Suprapubic skin (tissue), 4 donors: Measurements from ENCODE around the gene AKT2. TPM values are rescaled to one million over a fixed set of nuclear protein-coding genes. Genes with fewer than 3 reads are reported as not detected.

Experiments used
- DNase-seq, 2 donors: peaks; one replicate each; pipeline ENCODE4 v3.0.0-alpha.2; 2019; ENCODE audit warnings: low spot score in 2 of 2
- H3K27ac ChIP-seq: fragments of 200-600 bp; sonication (generic); one replicate; pipeline ENCODE4 v1.5.1; 2019
- H3K27me3 ChIP-seq: fragments of 200-600 bp; sonication (generic); one replicate; pipeline ENCODE4 v1.5.1; 2019
- H3K36me3 ChIP-seq: fragments of 200-600 bp; sonication (generic); one replicate; pipeline ENCODE4 v1.5.1; 2019
- H3K4me1 ChIP-seq: fragments of 200-600 bp; sonication (generic); one replicate; pipeline ENCODE4 v1.5.1; 2019
- H3K4me3 ChIP-seq: fragments of 200-600 bp; sonication (generic); one replicate; pipeline ENCODE4 v1.5.1; 2019; ENCODE audit warnings: mild to moderate bottlenecking
- H3K9me3 ChIP-seq: fragments of 200-600 bp; sonication (generic); one replicate; pipeline ENCODE4 v1.5.1; 2019
- EP300 ChIP-seq: sonication (generic); formaldehyde crosslinking; IDR thresholded peaks from one replicate; pipeline ENCODE4 v1.6.1; 2017; ENCODE audit warnings: antibody characterized with exemption
- POLR2A ChIP-seq, 2 donors: fragments of 450-650 bp; IDR thresholded peaks; one replicate each; pipeline ENCODE4 v1.6.1; 2017; ENCODE audit warnings: antibody characterized with exemption in 2 of 2, mild to moderate bottlenecking in 2 of 2, moderate library complexity in 2 of 2
- POLR2AphosphoS5 ChIP-seq, 3 donors: sonication (generic); formaldehyde crosslinking; IDR thresholded peaks; one replicate each; pipeline ENCODE4 v1.6.1; 2017; ENCODE audit warnings: antibody characterized with exemption in 3 of 3
- WGBS: methylation state at CpG from one replicate; pipeline ENCODE4 v1.1.5; 2018; 5-methylcytosine and 5-hydroxymethylcytosine counted together
- total RNA-seq, 4 donors: library from RNA; depleted of rRNA; stranded (reverse); fragments of >200 nt; gene quantifications; one replicate each; pipeline ENCODE4 v1.1.0, GENCODE V29; 2016
- TF ChIP-seq, protein P1 (sequence below), 2 donors: fragments of 200-600 bp in 1 of 2; fragments of 450-650 bp in 1 of 2; sonication (generic) in 1 of 2; IDR thresholded peaks; one replicate each; pipeline ENCODE4 v1.5.1; 2016 to 2019; ENCODE audit warnings: antibody characterized with exemption in 2 of 2, mild to moderate bottlenecking in 1 of 2, moderate library complexity in 1 of 2

The AKT2 gene
- total RNA-seq, 4 donors from 2014 or later = 76.4 to 146 (median 92.3) TPM

DNA sequence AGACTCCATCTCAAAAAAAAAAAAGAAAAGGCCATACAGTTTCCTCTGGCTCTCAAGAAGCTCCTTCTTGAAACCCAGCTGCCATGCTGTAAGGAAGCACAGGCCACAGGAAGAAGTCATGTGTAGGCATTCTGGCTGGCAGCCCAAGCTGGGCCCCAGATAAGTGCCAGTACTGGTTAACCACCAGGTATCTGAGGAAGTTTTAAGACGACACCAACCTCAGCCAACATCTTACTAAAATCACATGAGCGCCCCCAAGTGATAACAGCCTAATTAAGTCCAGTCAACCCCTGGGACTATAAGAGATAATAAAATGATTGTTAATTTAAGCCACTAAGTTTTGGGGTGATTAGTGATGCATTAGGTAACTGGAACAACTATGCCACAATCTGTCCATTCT lies 27.4 kb upstream of the AKT2 start:
- H3K4me3 ChIP-seq = no peak overlapping the region
- no peaks in the 10 kb centered on the region for H3K9me3 ChIP-seq
- no peaks in the 10 kb centered on the region for H3K4me1 ChIP-seq
- peak in 1 of 2 donors; percentile 16 for DNase-seq
- 79% methylated on average over 2 of the region's 2 CpGs for WGBS
- H3K27me3 ChIP-seq = no peaks in the 10 kb centered on the region
- peaks cover 3% of the 10 kb centered on the region for H3K36me3 ChIP-seq
- no peak overlapping the region for H3K27ac ChIP-seq
- no peak for TF ChIP-seq POLR2A (IDR thresholded peaks at IDR 0.05)
- TF ChIP-seq EP300 = no peak
- TF ChIP-seq POLR2AphosphoS5 (IDR thresholded peaks at IDR 0.05) = no peak
- TF ChIP-seq, protein P1, sequence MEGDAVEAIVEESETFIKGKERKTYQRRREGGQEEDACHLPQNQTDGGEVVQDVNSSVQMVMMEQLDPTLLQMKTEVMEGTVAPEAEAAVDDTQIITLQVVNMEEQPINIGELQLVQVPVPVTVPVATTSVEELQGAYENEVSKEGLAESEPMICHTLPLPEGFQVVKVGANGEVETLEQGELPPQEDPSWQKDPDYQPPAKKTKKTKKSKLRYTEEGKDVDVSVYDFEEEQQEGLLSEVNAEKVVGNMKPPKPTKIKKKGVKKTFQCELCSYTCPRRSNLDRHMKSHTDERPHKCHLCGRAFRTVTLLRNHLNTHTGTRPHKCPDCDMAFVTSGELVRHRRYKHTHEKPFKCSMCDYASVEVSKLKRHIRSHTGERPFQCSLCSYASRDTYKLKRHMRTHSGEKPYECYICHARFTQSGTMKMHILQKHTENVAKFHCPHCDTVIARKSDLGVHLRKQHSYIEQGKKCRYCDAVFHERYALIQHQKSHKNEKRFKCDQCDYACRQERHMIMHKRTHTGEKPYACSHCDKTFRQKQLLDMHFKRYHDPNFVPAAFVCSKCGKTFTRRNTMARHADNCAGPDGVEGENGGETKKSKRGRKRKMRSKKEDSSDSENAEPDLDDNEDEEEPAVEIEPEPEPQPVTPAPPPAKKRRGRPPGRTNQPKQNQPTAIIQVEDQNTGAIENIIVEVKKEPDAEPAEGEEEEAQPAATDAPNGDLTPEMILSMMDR (IDR thresholded peaks at IDR 0.05) = no peak

DNA sequence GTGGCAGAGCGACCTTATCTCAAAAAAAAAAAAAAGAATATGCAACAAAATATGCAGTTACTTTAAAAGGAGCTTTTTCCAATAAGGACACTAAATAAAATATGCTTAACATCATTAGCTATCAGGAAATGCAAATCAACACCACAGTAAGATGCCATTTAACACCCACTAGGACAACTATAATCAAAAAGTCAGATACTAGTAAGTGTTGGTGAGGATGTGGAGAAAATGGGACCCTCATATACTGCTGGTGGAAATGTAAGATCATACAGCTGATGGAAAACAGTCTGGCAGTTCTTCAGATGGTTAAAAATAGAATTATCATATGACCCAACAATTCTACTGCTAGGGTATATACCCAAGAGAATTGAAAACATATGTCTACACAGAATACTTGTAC lies 24.5 kb upstream of the AKT2 start:
- no peak overlapping the region for H3K27ac ChIP-seq
- no peak for DNase-seq
- whole genome bisulfite sequencing = 86% methylated on average over 1 of the region's 1 CpG

DNA sequence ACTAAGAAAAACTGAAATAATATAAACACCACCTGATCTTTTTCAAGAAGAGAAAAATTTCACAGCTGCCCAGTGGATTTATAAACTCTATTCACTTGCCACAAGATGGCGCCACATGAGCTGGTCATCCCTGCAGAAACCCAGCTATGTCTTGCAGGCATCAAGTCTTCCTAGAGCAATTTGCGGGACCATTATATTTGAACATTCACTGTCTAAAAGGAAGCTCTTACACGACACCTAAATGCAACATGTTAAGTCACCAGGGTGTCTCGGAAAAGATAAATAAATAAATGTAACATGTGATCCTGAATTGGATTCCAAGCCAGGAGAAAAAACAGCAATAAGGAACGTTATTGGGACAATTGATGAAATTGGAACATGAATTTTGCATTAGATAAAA lies 20.3 kb upstream of the AKT2 start:
- TF ChIP-seq, protein P1 (IDR thresholded peaks at IDR 0.05) = peak; percentile 59 to 64
- TF ChIP-seq EP300 = no peak
- no peak for DNase-seq
- Histone ChIP-seq H3K27ac (no peak overlapping the region), H3K4me1 (peaks cover 12% of the 10 kb centered on the region), H3K36me3 (no peaks in the 10 kb centered on the region), H3K9me3 (no peaks in the 10 kb centered on the region), H3K27me3 (no peaks in the 10 kb centered on the region), H3K4me3 (no peak overlapping the region)
- 4% methylated on average over 5 of the region's 5 CpGs for WGBS

More for the DNA sequence above, 24.5 kb upstream of the AKT2 start:
- no peaks in the 10 kb centered on the region for H3K27me3 ChIP-seq
- H3K9me3 ChIP-seq = no peaks in the 10 kb centered on the region
- TF ChIP-seq POLR2A (IDR thresholded peaks at IDR 0.05) (no peak), POLR2AphosphoS5 (IDR thresholded peaks at IDR 0.05) (no peak), EP300 (no peak)
- TF ChIP-seq, protein P1 (IDR thresholded peaks at IDR 0.05) = no peak
- H3K4me3 ChIP-seq = no peak overlapping the region
- H3K4me1 ChIP-seq = peaks cover 5% of the 10 kb centered on the region
- H3K36me3 ChIP-seq = no peaks in the 10 kb centered on the region

DNA sequence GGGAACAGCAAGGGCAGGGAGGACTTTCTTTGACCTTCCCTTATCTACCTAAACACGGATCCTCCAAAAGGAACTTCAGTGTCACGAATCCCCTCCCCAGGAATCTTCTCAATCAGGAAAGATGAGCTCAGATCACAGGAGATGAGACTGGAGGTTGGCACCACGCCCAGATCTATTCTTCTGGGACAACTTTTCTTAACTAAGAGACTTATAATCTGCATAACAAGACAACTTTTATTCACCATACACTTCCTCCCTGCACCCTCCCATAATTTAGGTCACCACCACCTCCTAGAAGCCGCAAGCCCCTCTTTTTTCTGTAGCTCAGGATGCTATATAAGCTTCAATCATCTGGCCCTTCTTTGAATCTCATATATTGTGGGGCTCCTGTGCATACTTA lies 19.2 kb upstream of the AKT2 start:
- no peak for DNase-seq
- no peaks in the 10 kb centered on the region for H3K27me3 ChIP-seq
- no peak for TF ChIP-seq POLR2AphosphoS5 (IDR thresholded peaks at IDR 0.05)
- no peak for TF ChIP-seq POLR2A (IDR thresholded peaks at IDR 0.05)
- peaks cover 12% of the 10 kb centered on the region for H3K4me1 ChIP-seq
- H3K9me3 ChIP-seq = no peaks in the 10 kb centered on the region
- no peak overlapping the region for H3K4me3 ChIP-seq
- 46% methylated on average over 4 of the region's 4 CpGs for WGBS
- H3K36me3 ChIP-seq = no peaks in the 10 kb centered on the region
- no peak overlapping the region for H3K27ac ChIP-seq

DNA sequence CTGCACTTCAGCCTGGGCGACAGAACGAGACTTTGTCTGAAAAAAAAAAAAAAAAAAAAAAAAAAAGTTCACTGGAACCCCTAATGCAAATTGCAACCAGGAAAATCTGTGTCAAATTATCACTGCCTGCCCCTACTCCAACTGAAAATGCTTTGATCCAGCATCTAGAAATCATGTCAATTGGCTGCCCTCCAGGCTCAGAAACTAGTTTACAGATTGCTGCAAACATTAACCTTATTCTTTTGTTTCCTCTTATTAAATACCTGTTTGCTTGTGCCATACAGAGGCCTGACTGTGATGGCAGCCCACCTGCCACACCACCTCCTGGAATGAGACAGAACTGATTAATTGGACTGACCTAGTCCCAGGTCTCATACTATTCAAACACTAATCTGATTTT lies 18.6 kb upstream of the AKT2 start:
- H3K36me3 ChIP-seq = no peaks in the 10 kb centered on the region
- H3K27ac ChIP-seq = no peak overlapping the region
- no peak overlapping the region for H3K4me3 ChIP-seq
- H3K9me3 ChIP-seq = no peaks in the 10 kb centered on the region
- TF ChIP-seq, protein P1 (IDR thresholded peaks at IDR 0.05) = no peak
- TF ChIP-seq EP300 (no peak), POLR2A (IDR thresholded peaks at IDR 0.05) (no peak), POLR2AphosphoS5 (IDR thresholded peaks at IDR 0.05) (no peak)
- H3K27me3 ChIP-seq = no peaks in the 10 kb centered on the region
- peaks cover 12% of the 10 kb centered on the region for H3K4me1 ChIP-seq
- DNase-seq = no peak
- 42% methylated on average over 2 of the region's 2 CpGs for WGBS
